GM23248 (cell line): ENCODE measurements around the gene TEX10. TPM values are rescaled to one million over a fixed set of nuclear protein-coding genes. Genes with fewer than 3 reads are reported as not detected.
"Not testable (repeated sequence)": the region's sequence is repeated elsewhere in the genome, so short reads cannot be mapped to it uniquely, and the experiment has no call there.

Experiments used
- DNase-seq: peaks from one replicate; pipeline ENCODE4 v3.0.0-alpha.2; 2015
- H2AFZ ChIP-seq: fragments of 200-600 bp; sonication (generic); 2 replicates; pipeline ENCODE4 v1.6.1; 2016; ENCODE audit warnings: antibody characterized with exemption
- H3F3A ChIP-seq: fragments of 200-600 bp; sonication (generic); 2 replicates; pipeline ENCODE4 v1.6.1; 2016; ENCODE audit warnings: mild to moderate bottlenecking, antibody characterized with exemption, mixed run types; ENCODE audit not compliant: insufficient read depth
- H3K27ac ChIP-seq: fragments of 200-600 bp; sonication (generic); 2 replicates; pipeline ENCODE4 v1.5.1; 2016; ENCODE audit warnings: mild to moderate bottlenecking
- H3K27me3 ChIP-seq: fragments of 200-600 bp; sonication (generic); replicated peaks from 2 replicates; pipeline ENCODE4 v1.6.1; 2016; ENCODE audit warnings: mild to moderate bottlenecking; ENCODE audit not compliant: insufficient read depth
- H3K36me3 ChIP-seq: fragments of 200-600 bp; sonication (generic); 2 replicates; pipeline ENCODE4 v1.6.1; 2016; ENCODE audit warnings: low read depth, mild to moderate bottlenecking
- H3K4me1 ChIP-seq: fragments of 200-600 bp; sonication (generic); 2 replicates; pipeline ENCODE4 v1.6.1; 2016; ENCODE audit warnings: mild to moderate bottlenecking; ENCODE audit not compliant: insufficient read depth
- H3K4me2 ChIP-seq: fragments of 200-600 bp; sonication (generic); one replicate; pipeline ENCODE4 v1.6.1; 2016; ENCODE audit warnings: mild to moderate bottlenecking; ENCODE audit not compliant: unreplicated experiment
- H3K4me3 ChIP-seq: fragments of 200-600 bp; sonication (generic); 2 replicates; pipeline ENCODE4 v1.5.1; 2016; ENCODE audit warnings: mild to moderate bottlenecking
- H3K79me2 ChIP-seq: fragments of 200-600 bp; sonication (generic); 2 replicates; pipeline ENCODE4 v1.6.1; 2016; ENCODE audit warnings: mild to moderate bottlenecking; ENCODE audit not compliant: insufficient read depth
- H3K9ac ChIP-seq: fragments of 200-600 bp; sonication (generic); 2 replicates; pipeline ENCODE4 v1.6.1; 2016; ENCODE audit warnings: mild to moderate bottlenecking
- H3K9me2 ChIP-seq: fragments of 200-600 bp; sonication (generic); 2 replicates; pipeline ENCODE4 v1.6.1; 2016; ENCODE audit warnings: mixed run types, mild to moderate bottlenecking, moderate library complexity; ENCODE audit not compliant: insufficient read depth
- H3K9me3 ChIP-seq: fragments of 200-600 bp; sonication (generic); one replicate; pipeline ENCODE4 v1.6.1; 2017; ENCODE audit warnings: low read depth
- H4K20me1 ChIP-seq: fragments of 200-600 bp; sonication (generic); 2 replicates; pipeline ENCODE4 v1.6.0; 2016; ENCODE audit not compliant: insufficient read depth
- EZH2 ChIP-seq: fragments of 200-600 bp; sonication (generic); IDR thresholded peaks from 2 replicates; pipeline ENCODE4 v1.6.1; 2018; ENCODE audit warnings: antibody characterized with exemption, mild to moderate bottlenecking; ENCODE audit not compliant: insufficient read depth, poor library complexity, severe bottlenecking
- EZH2phosphoT487 ChIP-seq: fragments of 200-600 bp; sonication (generic); IDR thresholded peaks from 2 replicates; pipeline ENCODE4 v1.6.1; 2018; ENCODE audit warnings: antibody characterized with exemption, moderate library complexity, mild to moderate bottlenecking, low read depth; ENCODE audit not compliant: insufficient read depth
- WGBS, 2 experiments: methylation state at CpG; one replicate each; pipeline ENCODE4 v1.1.6; 2015 to 2017; ENCODE audit warnings: low lambda C conversion rate in 2 of 2, low coverage in 1 of 2; ENCODE audit errors: missing lambda C conversion rate in 2 of 2; 5-methylcytosine and 5-hydroxymethylcytosine counted together
- in situ Hi-C: fragments of 300-500 bp; cut with MboI; formaldehyde crosslinking; loops from 2 replicates; pipeline ENCODE4 v1.15.0; 2020
- polyA plus RNA-seq: library from polyadenylated mRNA; unstranded; fragments of >200 nt; fragmentation: Nextera tagmentation; extraction: Ambion mirVana; gene quantifications from 2 replicates; pipeline ENCODE4 v1.2.1, GENCODE V29; 2016
- total RNA-seq: library from RNA; depleted of rRNA; stranded (reverse); fragments of >200 nt; shearing (Covaris generic); gene quantifications from 2 replicates; pipeline ENCODE4 v1.2.3, GENCODE V29; 2014

The TEX10 gene
- total and polyA plus RNA-seq, 2 experiments from 2014 or later: 19.6 to 30.9 TPM

DNA sequence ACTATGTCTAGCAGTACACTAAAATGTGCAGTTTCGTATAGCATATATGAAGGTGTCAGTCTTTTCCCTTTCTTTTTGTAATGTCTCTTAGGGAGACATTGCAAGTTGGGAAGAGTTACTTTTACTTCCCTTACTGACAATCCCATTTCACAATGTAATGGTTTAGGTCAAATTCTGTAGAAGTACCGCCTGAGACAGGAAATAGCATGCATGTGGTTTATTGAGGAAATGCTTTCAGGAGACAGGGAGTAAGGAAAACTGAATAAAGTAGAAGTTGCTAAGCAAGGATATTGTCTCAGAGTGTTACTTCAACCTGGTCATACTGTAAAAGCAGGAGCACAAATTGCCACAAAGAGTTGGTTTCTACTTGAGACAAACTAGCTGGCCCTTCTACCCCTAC lies 42.1 kb upstream of the TEX10 start:
- in situ Hi-C loops: no loop called here
- peak overlapping the region; percentile 18 for H3K4me2 ChIP-seq
- no peak overlapping the region for H3K4me3 ChIP-seq
- no peaks in the 10 kb centered on the region for H3K36me3 ChIP-seq
- peaks cover 16% of the 10 kb centered on the region for H3K4me1 ChIP-seq
- no peaks in the 10 kb centered on the region for H4K20me1 ChIP-seq
- no peaks in the 10 kb centered on the region for H3K79me2 ChIP-seq
- TF ChIP-seq EZH2phosphoT487: no peak
- TF ChIP-seq EZH2: no peak
- no peaks in the 10 kb centered on the region for H3K27me3 ChIP-seq
- H3K9me3 ChIP-seq: no peaks in the 10 kb centered on the region
- H3K9ac ChIP-seq: no peak overlapping the region
- peak overlapping the region; percentile 54 for H2AFZ ChIP-seq
- peak; percentile 38 for DNase-seq
- 0 out of 2 replicates have a peak overlapping the region, but pooled peaks have one; percentile 7 for H3K27ac ChIP-seq
- 0 out of 2 replicates have a peak, but pooled peaks cover 11% of the 10 kb centered on the region for H3F3A ChIP-seq
- H3K9me2 ChIP-seq: no peaks in the 10 kb centered on the region
- 57 to 58% methylated on average over 2 of the region's 2 CpGs for WGBS, 2 experiments

DNA sequence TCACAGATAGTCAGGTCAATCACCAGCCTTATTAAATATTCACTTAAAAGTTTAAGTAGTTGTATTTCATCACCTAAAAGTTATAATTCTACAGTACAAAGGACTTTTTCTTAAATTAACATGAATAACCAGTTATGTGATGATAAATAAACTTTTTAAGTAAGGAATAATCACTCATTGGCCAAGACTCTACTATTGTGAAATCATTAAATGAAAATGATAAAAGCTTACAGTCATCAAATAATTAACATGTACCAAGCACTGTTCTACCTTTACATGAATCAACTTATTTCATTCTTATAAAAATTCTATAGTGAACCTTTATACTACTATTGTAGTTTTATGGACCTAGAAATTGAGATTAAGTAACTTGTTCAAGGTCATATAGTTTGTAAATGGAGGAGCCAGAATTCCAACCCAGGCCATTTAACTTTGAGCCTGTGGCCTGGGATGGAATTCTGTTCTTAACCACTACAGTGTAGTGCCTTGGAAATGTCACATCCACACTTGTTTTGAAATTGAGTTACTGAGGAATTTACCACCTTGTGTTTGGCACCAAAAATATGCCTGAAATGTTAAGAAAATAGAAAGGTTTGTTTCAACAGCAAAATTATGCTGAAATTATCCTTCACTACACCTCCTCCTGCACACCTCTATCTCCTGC lies 41.4 kb upstream of the TEX10 start:
- H3F3A ChIP-seq: 0 out of 2 replicates have a peak, but pooled peaks cover 11% of the 10 kb centered on the region
- H3K9me2 ChIP-seq: no peaks in the 10 kb centered on the region
- H3K4me2 ChIP-seq: no peak overlapping the region
- H3K4me3 ChIP-seq: no peak overlapping the region
- H2AFZ ChIP-seq: no peak overlapping the region; the same call in 1 of the 2 replicates
- no peak overlapping the region for H3K27ac ChIP-seq
- no peaks in the 10 kb centered on the region for H3K27me3 ChIP-seq
- no peaks in the 10 kb centered on the region for H3K9me3 ChIP-seq
- peak; percentile 5 for DNase-seq
- H3K9ac ChIP-seq: no peak overlapping the region
- no peaks in the 10 kb centered on the region for H4K20me1 ChIP-seq
- H3K36me3 ChIP-seq: no peaks in the 10 kb centered on the region
- TF ChIP-seq EZH2 (no peak), EZH2phosphoT487 (no peak)
- H3K79me2 ChIP-seq: no peaks in the 10 kb centered on the region
- in situ Hi-C loops: no loop called here
- peaks cover 16% of the 10 kb centered on the region for H3K4me1 ChIP-seq

DNA sequence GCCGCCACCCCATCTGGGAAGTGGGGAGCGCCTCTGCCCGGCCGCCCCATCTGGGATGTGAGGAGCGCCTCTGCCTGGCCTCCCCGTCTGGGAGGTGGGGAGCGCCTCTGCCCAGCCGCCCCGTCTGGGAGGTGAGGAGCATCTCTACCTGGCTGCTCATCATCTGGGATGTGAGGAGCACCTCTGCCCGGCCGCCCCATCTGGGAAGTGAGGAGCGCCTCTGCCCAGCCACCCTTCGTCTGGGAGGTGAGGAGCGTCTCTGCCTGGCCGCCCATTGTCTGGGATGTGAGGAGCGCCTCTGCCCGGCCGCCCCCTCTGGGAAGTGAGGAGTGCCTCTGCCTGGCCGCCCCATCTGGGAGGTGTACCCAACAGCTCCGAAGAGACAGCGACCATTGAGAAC lies 40.2 kb upstream of the TEX10 start:
- in situ Hi-C loops, H3K9me2 ChIP-seq, H3K79me2 ChIP-seq, H3K9me3 ChIP-seq, H3K36me3 ChIP-seq, H3K9ac ChIP-seq, H3K27me3 ChIP-seq, H2AFZ ChIP-seq, H3K4me3 ChIP-seq, H3K4me2 ChIP-seq, DNase-seq, H4K20me1 ChIP-seq, H3K27ac ChIP-seq: not testable (repeated sequence)
- H3F3A ChIP-seq: 0 out of 2 replicates have a peak, but pooled peaks cover 11% of the 10 kb centered on the region
- WGBS, 2 experiments: 96 to 97% methylated on average over 12 to 21 of the region's 21 CpGs
- peaks cover 16% of the 10 kb centered on the region for H3K4me1 ChIP-seq

DNA sequence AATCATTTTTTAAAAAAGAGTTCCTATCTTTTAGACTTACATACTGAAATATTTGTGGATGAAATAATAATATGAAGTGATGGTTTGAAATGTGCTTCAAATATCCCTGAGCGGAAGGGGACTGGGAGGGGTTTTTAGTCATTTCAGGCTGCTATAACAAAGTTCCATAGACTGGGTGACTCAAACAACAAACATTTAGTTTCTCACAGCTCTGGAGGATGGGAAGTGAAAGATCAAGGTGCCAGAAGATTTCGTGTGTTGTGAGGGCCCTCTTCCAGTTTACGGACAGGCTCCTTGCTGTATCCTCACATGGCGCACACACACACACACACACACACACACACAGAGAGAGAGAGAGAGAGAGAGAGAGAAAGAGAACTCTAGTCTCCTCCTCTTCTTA lies 27.1 kb upstream of the TEX10 start:
- peak; percentile 72 for DNase-seq
- Histone ChIP-seq H3F3A (peaks cover 10% of the 10 kb centered on the region; the same call in 1 of the 2 replicates), H3K4me1 (peaks cover 15% of the 10 kb centered on the region), H3K27me3 (no peaks in the 10 kb centered on the region), H4K20me1 (no peaks in the 10 kb centered on the region), H3K27ac (peak overlapping the region; percentile 74), H2AFZ (peak overlapping the region; percentile 57), H3K9me3 (no peaks in the 10 kb centered on the region), H3K36me3 (no peaks in the 10 kb centered on the region), H3K9me2 (no peaks in the 10 kb centered on the region), H3K4me3 (no peak overlapping the region), H3K9ac (peak overlapping the region; percentile 43), H3K4me2 (peak overlapping the region; percentile 16), H3K79me2 (no peaks in the 10 kb centered on the region)
- TF ChIP-seq EZH2: no peak
- TF ChIP-seq EZH2phosphoT487: no peak
- in situ Hi-C loops: no loop called here
- 54 to 56% methylated on average over 4 of the region's 4 CpGs for WGBS, 2 experiments
